Cardiac septum (tissue), 1 donor: ENCODE results near the gene C17orf75. TPM values are rescaled to one million over a fixed set of nuclear protein-coding genes. Genes with fewer than 3 reads are reported as not detected.

Source experiments
- DNase-seq: peaks from one replicate; pipeline ENCODE4 v3.0.0-alpha.2; 2020; ENCODE audit warnings: low spot score
- intact Hi-C: fragments of 100-400 bp; cut with DNase I; formaldehyde crosslinking; loops from one replicate; pipeline ENCODE4 v1.14.0; 2022
- microRNA-seq: library from miRNA; unstranded; fragments of <30 nt; microRNA quantifications from one replicate; pipeline ENCODE4 v1.2.0, GENCODE V29; 2020
- total RNA-seq: library from RNA; stranded (reverse); fragmentation: NEBNext Ultra II Directional; extraction: Animal tissue kit (Norgen Biotek cat#: 25700); gene quantifications from one replicate; pipeline ENCODE4 v1.2.1, GENCODE V29; 2021
- donor health status: DM: no; HTN: no; CAD: no.

Gene C17orf75
- total RNA-seq, 1 donor from 2014 or later, result 21.6 TPM

DNA sequence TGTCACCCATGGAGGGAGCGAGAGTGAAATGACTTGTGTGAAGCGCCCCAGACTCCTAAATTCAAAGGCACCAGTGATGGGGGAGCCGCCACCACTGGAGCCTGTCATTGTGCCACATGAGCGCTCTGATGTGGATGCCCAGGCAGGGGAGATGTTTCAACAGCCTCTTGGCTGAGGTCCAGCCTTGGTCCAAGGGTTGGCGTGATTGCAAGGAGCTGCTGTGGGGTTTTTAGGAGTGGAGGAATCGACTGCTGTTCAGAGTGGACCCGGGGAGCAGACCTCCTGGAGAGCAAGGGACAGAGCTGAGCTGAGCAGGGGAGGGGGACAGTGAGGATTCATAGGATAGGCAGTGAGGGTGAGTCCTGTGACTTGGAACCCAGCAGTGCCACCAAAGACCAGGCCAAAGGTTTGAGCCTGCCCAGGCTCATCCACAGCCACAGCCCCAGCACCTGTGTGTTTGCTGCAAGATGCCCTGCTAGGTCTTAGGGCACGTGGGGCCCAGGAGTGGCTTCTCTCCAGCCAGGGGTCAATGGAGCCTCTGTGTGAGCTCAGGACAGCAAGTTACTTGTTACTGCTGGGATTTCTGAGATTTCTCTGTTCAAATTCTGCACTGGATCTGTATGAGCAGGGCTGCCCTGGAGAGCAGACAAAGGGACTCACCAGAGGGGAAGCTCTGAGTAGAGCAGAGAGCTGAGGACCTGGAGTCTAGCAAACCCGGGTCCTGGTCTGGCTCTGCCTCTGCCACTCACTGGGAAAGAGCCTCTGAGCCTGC lies 56.0 kb downstream of the C17orf75 start:
- intact Hi-C loops, result no loop called here
- no peak for DNase-seq

- intact Hi-C loops, result no loop called here
- DNase-seq, result no peak
Observed at GRCh38 chr17:32285306-32285705, 56.7 kb downstream of the C17orf75 start.

GRCh38 chr17:32283745-32284201 lies 58.2 kb downstream of the C17orf75 start:
- intact Hi-C loops, result no loop called here

DNA sequence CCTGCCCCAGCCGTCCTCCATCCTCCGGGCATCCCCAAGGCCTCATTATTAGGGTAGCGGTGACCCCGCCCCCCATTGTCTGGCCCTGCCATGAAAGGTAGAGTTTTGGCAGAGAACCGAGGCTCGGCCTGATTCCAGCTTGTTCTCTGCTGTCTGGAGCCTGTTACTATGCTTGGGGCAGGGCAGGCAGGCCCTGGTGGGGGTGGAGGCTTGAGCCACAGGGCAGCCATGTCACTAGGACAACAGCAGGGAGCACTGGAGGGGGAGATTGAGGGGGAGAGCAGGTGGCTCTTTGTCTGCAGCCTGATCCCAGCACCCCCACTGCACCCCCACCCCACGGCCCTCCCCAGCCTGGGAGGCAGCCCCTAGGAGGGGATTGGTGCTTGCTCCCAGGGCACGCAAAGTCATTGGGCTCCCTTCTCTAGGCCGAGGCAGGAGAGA lies 60.9 kb downstream of the C17orf75 start:
- peak; percentile 80 for DNase-seq
- intact Hi-C loops, result no loop called here

More at GRCh38 chr17:32283745-32284201, 58.2 kb downstream of the C17orf75 start:
- DNase-seq, result no peak

- intact Hi-C loops, result no loop called here
- DNase-seq, result no peak
Observed at GRCh38 chr17:32279891-32280716, 61.9 kb downstream of the C17orf75 start.

DNA sequence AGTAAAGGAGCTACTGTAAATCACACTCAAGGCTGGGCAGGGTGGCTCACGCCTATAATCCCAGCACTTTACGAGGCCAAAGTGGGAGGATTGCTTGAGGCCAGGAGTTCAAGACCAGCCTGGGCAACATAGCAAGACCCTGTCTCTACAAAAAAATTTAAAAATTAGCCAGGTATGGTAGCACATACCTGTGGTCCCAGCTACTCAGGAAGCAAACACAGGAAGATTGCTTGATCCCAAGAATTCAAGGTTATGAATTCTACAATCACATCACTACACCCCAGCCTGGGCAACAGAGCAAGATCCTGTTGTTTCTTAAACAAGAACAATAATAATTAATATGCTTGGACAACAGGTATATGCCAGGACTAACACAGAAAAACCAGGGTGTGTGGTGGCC lies 63.2 kb downstream of the C17orf75 start:
- DNase-seq, result no peak
- intact Hi-C loops, result no loop called here

Small RNAs within 50 kb of the gene (microRNA-seq; reads per million reads assigned to microRNA genes)
- gene MIR632, result not detected

Other genes starting within 250 kb of the C17orf75 start
- 39.4 TPM for gene RHOT1, start 199.7 kb downstream of the C17orf75 start, total RNA-seq
- gene RHBDL3, start 76.3 kb downstream of the C17orf75 start, total RNA-seq, result 1.0 TPM
- 83.7 TPM for gene ZNF207, start 8.0 kb upstream of the C17orf75 start, total RNA-seq
- 81.7 TPM for gene PSMD11, start 102.3 kb upstream of the C17orf75 start, total RNA-seq
- 1.5 TPM for gene CDK5R1, start 144.8 kb upstream of the C17orf75 start, total RNA-seq